Stomach smooth muscle (tissue), 2 donors: ENCODE data around the gene MAP3K13.

ENCODE experiments used
- H3K27ac ChIP-seq: one replicate; pipeline ENCODE4 v1.7.0; 2013; ENCODE audit warnings: mild to moderate bottlenecking, low read length, inconsistent platforms
- H3K27me3 ChIP-seq, 2 donors: one replicate each; pipeline ENCODE4 v1.7.0; 2013; ENCODE audit warnings: low read length in 2 of 2; ENCODE audit not compliant: insufficient read depth in 2 of 2, control insufficient read depth in 1 of 2
- H3K36me3 ChIP-seq, 2 donors: one replicate each; pipeline ENCODE4 v1.7.0; 2013; ENCODE audit warnings: low read length in 2 of 2; ENCODE audit not compliant: control insufficient read depth in 2 of 2, insufficient read depth in 2 of 2
- H3K4me1 ChIP-seq: one replicate; pipeline ENCODE4 v1.7.0; 2013; ENCODE audit warnings: low read length; ENCODE audit not compliant: control insufficient read depth, insufficient read depth
- H3K4me3 ChIP-seq, 2 donors: one replicate each; pipeline ENCODE4 v1.7.0; 2013; ENCODE audit warnings: low read length in 2 of 2
- H3K9ac ChIP-seq, 2 donors: one replicate each; pipeline ENCODE4 v1.7.0; 2013; ENCODE audit warnings: low read length in 2 of 2, mild to moderate bottlenecking in 1 of 2
- H3K9me3 ChIP-seq, 2 donors: one replicate each; pipeline ENCODE4 v1.7.0; 2013; ENCODE audit warnings: low read length in 2 of 2; ENCODE audit not compliant: control insufficient read depth in 2 of 2
- donor health status: healthy.
- donor health status: Pancreatic carcinoma.

Gene MAP3K13

GRCh38 chr3:185347399-185347798, 15.5 kb upstream of the MAP3K13 start:
- Histone ChIP-seq H3K36me3 (no peaks in the 10 kb centered on the region), H3K9me3 (no peaks in the 10 kb centered on the region), H3K27me3 (no peaks in the 10 kb centered on the region), H3K9ac (no peak overlapping the region), H3K27ac (no peak overlapping the region), H3K4me1 (no peaks in the 10 kb centered on the region), H3K4me3 (no peak overlapping the region)

GRCh38 chr3:185350841-185351240, 12.1 kb upstream of the MAP3K13 start:
- no peak overlapping the region for H3K27ac ChIP-seq
- no peaks in the 10 kb centered on the region for H3K36me3 ChIP-seq
- no peak overlapping the region for H3K4me3 ChIP-seq
- no peaks in the 10 kb centered on the region for H3K9me3 ChIP-seq
- no peaks in the 10 kb centered on the region for H3K4me1 ChIP-seq
- H3K27me3 ChIP-seq: no peaks in the 10 kb centered on the region
- H3K9ac ChIP-seq: no peak overlapping the region

- no peaks in the 10 kb centered on the region for H3K27me3 ChIP-seq
Observed at GRCh38 chr3:185351396-185351795, 11.5 kb upstream of the MAP3K13 start.

GRCh38 chr3:185353225-185353624, 9.7 kb upstream of the MAP3K13 start:
- Histone ChIP-seq H3K36me3 (no peaks in the 10 kb centered on the region), H3K9me3 (no peaks in the 10 kb centered on the region), H3K4me1 (no peaks in the 10 kb centered on the region), H3K27me3 (no peaks in the 10 kb centered on the region), H3K4me3 (no peak overlapping the region), H3K27ac (no peak overlapping the region), H3K9ac (no peak overlapping the region)

More at GRCh38 chr3:185351396-185351795, 11.5 kb upstream of the MAP3K13 start:
- H3K4me1 ChIP-seq: no peaks in the 10 kb centered on the region
- H3K9me3 ChIP-seq: no peaks in the 10 kb centered on the region
- H3K36me3 ChIP-seq: no peaks in the 10 kb centered on the region
- H3K9ac ChIP-seq: no peak overlapping the region
- H3K4me3 ChIP-seq: no peak overlapping the region
- no peak overlapping the region for H3K27ac ChIP-seq

GRCh38 chr3:185353823-185354614, 8.9 kb upstream of the MAP3K13 start:
- Histone ChIP-seq H3K27ac (no peak overlapping the region), H3K27me3 (no peaks in the 10 kb centered on the region), H3K36me3 (no peaks in the 10 kb centered on the region), H3K4me1 (no peaks in the 10 kb centered on the region), H3K9me3 (no peaks in the 10 kb centered on the region), H3K4me3 (no peak overlapping the region), H3K9ac (no peak overlapping the region)

- no peaks in the 10 kb centered on the region for H3K4me1 ChIP-seq
- H3K4me3 ChIP-seq: no peak overlapping the region
- H3K9ac ChIP-seq: no peak overlapping the region
- no peaks in the 10 kb centered on the region for H3K36me3 ChIP-seq
- no peaks in the 10 kb centered on the region for H3K9me3 ChIP-seq
- no peaks in the 10 kb centered on the region for H3K27me3 ChIP-seq
- H3K27ac ChIP-seq: no peak overlapping the region
Observed at GRCh38 chr3:185356499-185356898, 6.4 kb upstream of the MAP3K13 start.

- Histone ChIP-seq H3K27me3 (no peaks in the 10 kb centered on the region), H3K4me3 (no peak overlapping the region), H3K9ac (no peak overlapping the region), H3K36me3 (no peaks in the 10 kb centered on the region), H3K4me1 (no peaks in the 10 kb centered on the region), H3K27ac (no peak overlapping the region), H3K9me3 (no peaks in the 10 kb centered on the region)
Observed at GRCh38 chr3:185361920-185362319, 1.0 kb upstream of the MAP3K13 start.

GRCh38 chr3:185363662-185364203, 797 bp downstream of the MAP3K13 start:
- H3K4me1 ChIP-seq: no peaks in the 10 kb centered on the region
- H3K27me3 ChIP-seq: no peaks in the 10 kb centered on the region
- H3K27ac ChIP-seq: peak overlapping the region; percentile 25
- H3K36me3 ChIP-seq: no peaks in the 10 kb centered on the region
- H3K9ac ChIP-seq: peak overlapping the region; percentile 71 to 88
- H3K9me3 ChIP-seq: no peaks in the 10 kb centered on the region
- peak overlapping the region; percentile 86 to 99 for H3K4me3 ChIP-seq

GRCh38 chr3:185365291-185366073, 2.5 kb downstream of the MAP3K13 start:
- H3K4me1 ChIP-seq: no peaks in the 10 kb centered on the region
- no peaks in the 10 kb centered on the region for H3K27me3 ChIP-seq
- no peaks in the 10 kb centered on the region for H3K36me3 ChIP-seq
- no peak overlapping the region for H3K4me3 ChIP-seq
- H3K9ac ChIP-seq: no peak overlapping the region
- H3K27ac ChIP-seq: no peak overlapping the region
- H3K9me3 ChIP-seq: no peaks in the 10 kb centered on the region

GRCh38 chr3:185366074-185366335, 3.1 kb downstream of the MAP3K13 start:
- Histone ChIP-seq H3K4me1 (no peaks in the 10 kb centered on the region), H3K4me3 (no peak overlapping the region), H3K9me3 (no peaks in the 10 kb centered on the region), H3K36me3 (no peaks in the 10 kb centered on the region), H3K9ac (no peak overlapping the region), H3K27me3 (no peaks in the 10 kb centered on the region), H3K27ac (no peak overlapping the region)

GRCh38 chr3:185366913-185367312, 4.0 kb downstream of the MAP3K13 start:
- Histone ChIP-seq H3K27me3 (no peaks in the 10 kb centered on the region), H3K9ac (no peak overlapping the region), H3K27ac (no peak overlapping the region), H3K4me1 (no peaks in the 10 kb centered on the region), H3K4me3 (no peak overlapping the region), H3K9me3 (no peaks in the 10 kb centered on the region), H3K36me3 (no peaks in the 10 kb centered on the region)
